Ectodermal cell (in vitro differentiated cells): ENCODE measurements around the gene GXYLT2.

Source experiments
- H3K27ac ChIP-seq: 2 replicates; pipeline ENCODE4 v1.7.0; 2013; ENCODE audit warnings: mild to moderate bottlenecking, low read depth, low read length; ENCODE audit not compliant: insufficient read depth, poor library complexity, severe bottlenecking
- H3K27me3 ChIP-seq: 2 replicates; pipeline ENCODE4 v1.7.0; 2013; ENCODE audit warnings: mild to moderate bottlenecking, low read length; ENCODE audit not compliant: insufficient read depth, control insufficient read depth, poor library complexity, severe bottlenecking
- H3K36me3 ChIP-seq: one replicate; pipeline ENCODE4 v1.7.0; 2013; ENCODE audit warnings: low read length; ENCODE audit not compliant: control insufficient read depth, insufficient read depth
- H3K4me1 ChIP-seq: one replicate; pipeline ENCODE4 v1.7.0; 2013; ENCODE audit warnings: low read length; ENCODE audit not compliant: control insufficient read depth, insufficient read depth
- H3K4me3 ChIP-seq: 2 replicates; pipeline ENCODE4 v1.7.0; 2013; ENCODE audit warnings: low read depth, low read length, control low read depth; ENCODE audit not compliant: insufficient read depth
- H3K9me3 ChIP-seq: 2 replicates; pipeline ENCODE4 v1.7.0; 2013; ENCODE audit warnings: mild to moderate bottlenecking, low read length, moderate library complexity; ENCODE audit not compliant: control insufficient read depth
- WGBS, 2 experiments: methylation state at CpG; one replicate each; pipeline ENCODE4 v1.1.7; 2013; ENCODE audit warnings: missing lambda C conversion rate in 2 of 2; 5-methylcytosine and 5-hydroxymethylcytosine counted together

The GXYLT2 gene

DNA sequence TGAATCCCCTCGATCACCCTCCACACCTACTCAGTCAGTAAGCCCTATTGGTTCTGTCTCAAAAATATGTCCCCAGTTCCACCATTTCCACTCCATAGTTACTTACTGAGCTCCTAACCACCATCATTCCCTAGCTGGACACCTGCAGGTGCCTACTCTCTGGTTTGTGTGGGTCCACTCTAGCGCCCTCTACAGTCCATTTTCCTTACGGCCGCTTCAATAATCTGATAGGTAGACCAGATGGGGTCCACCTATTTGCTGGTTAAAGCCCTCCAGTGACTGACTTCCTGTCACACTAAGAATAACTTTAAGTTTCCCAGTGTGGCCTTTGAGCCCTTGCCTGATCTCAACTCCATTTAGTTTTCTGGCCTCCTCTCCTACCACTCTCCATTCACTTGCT, 5.0 kb downstream of the GXYLT2 start:
- peaks cover 16% of the 10 kb centered on the region for H3K4me1 ChIP-seq
- H3K27ac ChIP-seq: no peak overlapping the region
- 48 to 49% methylated on average over 4 of the region's 4 CpGs for WGBS, 2 experiments
- no peaks in the 10 kb centered on the region for H3K9me3 ChIP-seq
- H3K27me3 ChIP-seq: peaks cover 84% of the 10 kb centered on the region
- H3K36me3 ChIP-seq: no peaks in the 10 kb centered on the region
- no peak overlapping the region for H3K4me3 ChIP-seq

DNA sequence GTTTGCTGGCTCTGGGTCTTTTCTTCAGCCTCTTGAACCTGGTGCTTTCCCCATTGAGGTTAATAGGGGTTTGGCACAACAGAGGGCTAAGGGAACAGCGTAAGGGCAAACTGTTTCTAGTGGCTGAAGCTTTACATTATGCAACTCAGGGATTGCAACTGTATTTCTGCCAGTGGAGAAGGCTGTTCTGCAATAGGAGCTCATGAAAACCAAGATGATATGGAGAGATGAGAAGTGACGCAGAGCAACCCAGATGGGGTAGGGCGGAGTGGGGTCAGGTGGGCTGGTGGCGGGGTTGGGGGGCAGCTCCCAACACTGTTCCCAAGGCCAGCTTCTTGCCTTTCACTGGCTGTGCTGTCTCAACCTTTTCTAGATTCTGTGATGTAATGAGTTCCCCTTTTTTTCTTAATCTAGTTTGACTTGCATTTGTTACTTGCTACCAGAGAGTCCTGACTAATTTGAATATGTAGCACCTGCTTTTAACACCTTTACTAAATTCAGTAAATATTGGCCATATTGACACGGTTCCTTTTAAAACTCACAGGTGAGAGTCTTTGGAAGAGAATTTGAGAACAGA, 7.2 kb downstream of the GXYLT2 start:
- Histone ChIP-seq H3K4me3 (no peak overlapping the region), H3K27ac (no peak overlapping the region), H3K9me3 (no peaks in the 10 kb centered on the region), H3K4me1 (peaks cover 7% of the 10 kb centered on the region), H3K36me3 (no peaks in the 10 kb centered on the region), H3K27me3 (peaks cover 87% of the 10 kb centered on the region)
- 93 to 96% methylated on average over 4 to 5 of the region's 5 CpGs for WGBS, 2 experiments

DNA sequence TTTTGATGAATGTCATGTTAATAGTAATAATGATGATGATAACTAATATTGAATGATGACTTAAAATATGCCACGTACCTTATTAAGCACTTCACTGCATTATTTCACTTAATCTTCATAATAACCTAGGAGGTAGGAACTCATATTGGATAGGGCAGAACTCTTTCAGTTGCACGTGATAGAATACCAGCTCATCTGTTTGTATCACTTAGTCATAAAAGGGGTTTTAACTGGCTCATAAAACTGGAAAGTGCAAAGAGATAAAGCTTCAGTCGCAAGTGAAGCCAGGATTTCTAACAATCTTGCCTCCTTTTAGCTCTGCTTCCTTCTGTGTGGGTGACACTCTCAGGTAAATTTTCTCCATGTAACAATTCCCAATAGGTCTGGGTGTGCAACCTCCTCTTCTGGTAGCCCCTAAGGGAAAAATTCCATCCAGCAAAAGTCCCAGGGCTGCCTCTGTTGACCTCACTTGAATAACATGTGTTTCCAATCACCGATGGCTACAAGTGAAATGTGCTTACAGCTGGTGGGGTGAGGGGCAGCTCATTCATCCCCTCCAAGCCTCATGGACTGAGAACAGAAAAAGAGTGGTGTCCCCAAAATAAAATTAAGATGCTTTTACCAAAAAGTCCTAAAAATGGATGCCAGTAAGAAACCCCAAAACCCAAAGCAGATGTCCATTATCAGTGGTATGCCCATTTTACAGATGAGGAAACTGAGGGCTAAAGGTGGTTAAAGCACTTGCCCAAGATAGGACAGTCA, 9.3 kb downstream of the GXYLT2 start:
- peaks cover 66% of the 10 kb centered on the region for H3K27me3 ChIP-seq
- no peaks in the 10 kb centered on the region for H3K9me3 ChIP-seq
- no peaks in the 10 kb centered on the region for H3K4me1 ChIP-seq
- H3K27ac ChIP-seq: no peak overlapping the region
- no peaks in the 10 kb centered on the region for H3K36me3 ChIP-seq
- WGBS, 2 experiments: 95 to 96% methylated on average over 4 of the region's 4 CpGs
- H3K4me3 ChIP-seq: no peak overlapping the region

DNA sequence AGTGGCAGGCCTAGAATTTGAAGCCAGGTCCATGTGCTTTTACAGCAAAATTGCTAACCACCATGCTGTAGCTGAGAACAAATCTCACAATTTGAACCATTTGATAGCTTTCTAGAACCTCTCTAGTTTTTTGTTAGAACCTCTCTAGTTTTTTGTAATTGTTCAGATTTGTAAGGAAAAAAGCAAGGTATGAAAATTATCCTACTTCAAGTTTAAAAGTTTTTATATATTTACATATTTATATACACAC, 9.8 kb downstream of the GXYLT2 start:
- Histone ChIP-seq H3K27me3 (peaks cover 61% of the 10 kb centered on the region), H3K4me1 (no peaks in the 10 kb centered on the region), H3K9me3 (no peaks in the 10 kb centered on the region), H3K36me3 (no peaks in the 10 kb centered on the region), H3K4me3 (no peak overlapping the region), H3K27ac (no peak overlapping the region)

DNA sequence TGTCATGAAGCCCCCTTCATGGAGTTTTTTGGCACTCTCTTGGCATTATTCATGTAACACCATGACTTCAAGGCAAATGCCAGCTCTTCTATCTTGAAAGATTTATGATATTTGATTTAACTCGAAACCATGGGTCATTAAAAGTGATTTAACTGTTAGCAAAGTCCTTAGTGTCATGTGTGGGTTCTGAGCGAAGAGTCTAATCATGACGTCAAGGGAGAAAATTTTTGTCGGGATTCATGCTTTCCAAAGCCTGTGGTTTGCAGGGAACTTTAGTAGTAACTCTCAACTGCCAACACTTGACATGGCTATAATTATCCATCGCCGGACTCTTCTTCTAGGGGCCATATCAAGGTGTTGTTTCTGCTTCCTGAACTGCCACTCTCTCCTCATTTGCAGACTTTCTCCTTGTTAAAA, 11.5 kb downstream of the GXYLT2 start:
- Histone ChIP-seq H3K27me3 (peaks cover 44% of the 10 kb centered on the region), H3K4me1 (no peaks in the 10 kb centered on the region), H3K4me3 (no peak overlapping the region), H3K9me3 (no peaks in the 10 kb centered on the region), H3K27ac (no peak overlapping the region), H3K36me3 (no peaks in the 10 kb centered on the region)
- WGBS, 2 experiments: 95 to 96% methylated on average over 6 of the region's 6 CpGs

DNA sequence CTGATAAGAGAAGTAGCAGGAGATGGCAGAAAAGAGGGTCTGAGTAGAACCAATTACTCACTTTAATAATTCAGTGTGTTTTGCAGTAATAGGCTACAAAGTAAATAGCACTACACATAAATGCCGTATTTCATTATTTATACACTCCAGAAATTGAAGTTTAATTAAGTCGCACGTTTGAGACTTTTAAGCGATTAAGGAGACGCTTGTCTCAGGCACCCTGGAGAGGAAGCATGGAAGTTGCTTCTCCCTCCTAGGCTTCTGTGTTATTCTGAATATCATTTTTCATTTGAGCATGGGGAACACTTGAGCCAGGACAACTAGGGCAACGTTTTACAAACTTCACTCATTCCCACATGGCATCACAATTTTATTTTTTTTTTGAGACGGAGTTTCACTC, 12.2 kb downstream of the GXYLT2 start:
- WGBS, 2 experiments: 88% methylated on average over 7 of the region's 7 CpGs
- Histone ChIP-seq H3K4me3 (no peak overlapping the region), H3K36me3 (no peaks in the 10 kb centered on the region), H3K9me3 (no peaks in the 10 kb centered on the region), H3K27me3 (peaks cover 38% of the 10 kb centered on the region), H3K27ac (no peak overlapping the region), H3K4me1 (no peaks in the 10 kb centered on the region)

DNA sequence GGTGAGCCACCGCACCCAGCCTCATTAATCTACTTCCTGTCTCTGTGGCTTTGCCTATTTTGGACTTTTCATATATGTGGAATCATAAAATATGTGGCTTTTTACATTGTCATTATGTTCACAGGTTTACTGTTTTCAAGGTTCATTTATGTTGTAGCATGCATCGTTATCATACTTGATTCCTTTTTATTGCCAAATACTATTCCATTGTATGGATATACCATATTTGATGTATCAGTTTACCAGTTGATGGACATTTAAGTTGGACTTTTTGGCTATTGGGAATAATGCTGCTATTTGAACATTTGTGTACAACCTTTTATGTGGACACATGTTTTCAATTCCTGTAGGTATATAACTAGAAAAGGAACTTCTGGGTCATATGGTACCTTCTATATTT, 14.0 kb downstream of the GXYLT2 start:
- H3K4me3 ChIP-seq: no peak overlapping the region
- WGBS, 2 experiments: 98 to 100% methylated on average over 1 to 2 of the region's 2 CpGs
- no peaks in the 10 kb centered on the region for H3K4me1 ChIP-seq
- peaks cover 24% of the 10 kb centered on the region for H3K27me3 ChIP-seq
- no peaks in the 10 kb centered on the region for H3K36me3 ChIP-seq
- H3K27ac ChIP-seq: no peak overlapping the region
- H3K9me3 ChIP-seq: no peaks in the 10 kb centered on the region

DNA sequence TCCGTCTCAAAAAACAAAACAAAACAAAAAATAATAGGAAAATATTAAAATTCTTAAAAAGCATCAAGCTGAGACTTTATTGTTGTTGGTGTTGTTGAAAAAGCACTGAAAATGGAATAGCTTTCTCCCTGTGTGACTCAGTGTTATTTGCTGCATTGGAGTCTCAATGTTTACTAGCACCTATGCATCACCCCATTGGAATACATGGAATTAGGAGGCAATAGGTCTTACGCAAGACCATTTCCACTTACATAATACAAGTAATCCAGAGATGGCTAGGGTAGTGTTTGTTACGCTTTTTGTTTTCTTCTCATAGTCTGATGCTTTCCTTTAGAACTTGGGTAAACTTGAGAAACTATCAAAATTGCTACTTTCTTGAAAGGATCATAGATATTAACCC, 15.2 kb downstream of the GXYLT2 start:
- WGBS, 2 experiments: 95% methylated on average over 3 of the region's 3 CpGs; no CpG with 5 or more reads in 1 of the 2 experiments
- peaks cover 17% of the 10 kb centered on the region for H3K27me3 ChIP-seq

DNA sequence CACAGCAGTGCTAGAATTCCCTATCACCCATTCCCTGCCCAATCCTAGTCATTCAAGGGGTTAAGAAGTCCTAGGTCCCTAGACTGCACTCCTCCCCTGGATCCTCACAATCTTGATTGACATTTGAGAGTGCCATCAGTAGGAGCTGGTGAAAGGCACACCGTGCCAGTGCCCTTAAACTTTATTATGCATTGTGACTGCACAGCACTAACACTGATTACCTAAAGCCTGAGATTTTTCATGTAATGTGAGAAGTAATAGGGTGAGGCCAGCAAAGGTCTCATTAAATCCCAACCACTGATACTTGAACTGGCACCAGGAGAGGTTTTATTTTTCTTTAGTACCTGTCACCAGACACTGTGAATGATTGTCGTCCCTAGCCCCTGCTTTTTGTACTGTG, 16.3 kb downstream of the GXYLT2 start:
- Histone ChIP-seq H3K9me3 (no peaks in the 10 kb centered on the region), H3K4me3 (no peak overlapping the region), H3K36me3 (no peaks in the 10 kb centered on the region), H3K27me3 (peaks cover 5% of the 10 kb centered on the region), H3K4me1 (no peaks in the 10 kb centered on the region), H3K27ac (no peak overlapping the region)
- WGBS, 2 experiments: 77 to 100% methylated on average over 1 to 2 of the region's 2 CpGs

More for the DNA sequence above, 15.2 kb downstream of the GXYLT2 start:
- H3K4me1 ChIP-seq: no peaks in the 10 kb centered on the region
- H3K4me3 ChIP-seq: no peak overlapping the region
- H3K36me3 ChIP-seq: no peaks in the 10 kb centered on the region
- H3K27ac ChIP-seq: no peak overlapping the region
- no peaks in the 10 kb centered on the region for H3K9me3 ChIP-seq

DNA sequence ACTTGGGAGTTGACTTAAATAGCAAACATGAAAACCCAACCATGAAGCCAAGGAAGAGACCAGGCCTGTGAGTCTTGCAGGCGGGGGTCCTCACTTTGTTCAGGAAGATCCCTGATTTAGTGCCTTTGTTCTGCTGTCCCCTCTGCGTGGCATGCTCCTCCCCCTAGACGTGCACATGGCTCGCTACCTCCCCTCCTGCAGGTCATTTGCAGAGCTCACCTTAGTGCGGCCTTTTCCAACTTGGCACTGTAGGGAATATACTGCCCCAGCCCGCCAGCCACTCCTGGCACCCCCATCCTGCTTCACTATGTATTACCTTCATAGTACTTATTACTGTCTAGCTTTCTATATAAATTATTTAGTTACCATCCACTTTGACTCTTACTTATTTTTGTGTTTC, 18.3 kb downstream of the GXYLT2 start:
- Histone ChIP-seq H3K36me3 (no peaks in the 10 kb centered on the region), H3K4me1 (no peaks in the 10 kb centered on the region), H3K4me3 (no peak overlapping the region), H3K27ac (no peak overlapping the region), H3K9me3 (no peaks in the 10 kb centered on the region), H3K27me3 (no peaks in the 10 kb centered on the region)
- 72 to 78% methylated on average over 6 of the region's 6 CpGs for WGBS, 2 experiments
